Caki2 (cell line): ENCODE measurements around the gene PYCR2. TPM values are rescaled to one million over a fixed set of nuclear protein-coding genes. Genes with fewer than 3 reads are reported as not detected.
"Not testable (repeated sequence)": the region's sequence is repeated elsewhere in the genome, so short reads cannot be mapped to it uniquely, and the experiment has no call there.

ENCODE experiments used
- DNase-seq: peaks from one replicate; pipeline ENCODE4 v3.0.0-alpha.2; 2015; ENCODE audit warnings: low read depth
- in situ Hi-C: cut with HindIII; loops from 2 replicates; pipeline ENCODE4 v1.10.0; 2016; ENCODE audit warnings: low sequenced_read_pairs, low pct_unique_long_range_greater_than_20kb, mixed read lengths
- total RNA-seq: library from RNA; depleted of rRNA; stranded (reverse); fragments of >200 nt; shearing (Covaris generic); gene quantifications from 2 replicates; pipeline ENCODE4 v1.2.3, GENCODE V29; 2014; ENCODE audit warnings: low replicate concordance; rRNA removed

PYCR2 gene
- total RNA-seq = 72.6 and 112 TPM in 2 replicates

- in situ Hi-C loops = no loop called here
These were observed at the start of gene PYCR2 for GRCh38 chr1:225923692-225924555. TSS of gene PYCR2 (minus strand) at chr1:225924250. CDS start at chr1:225924110, 140 bp downstream.

GRCh38 chr1:225973158-225973557, 49.1 kb upstream of the PYCR2 start:
- peak; percentile 63 for DNase-seq
- in situ Hi-C loops = no loop called here

More at GRCh38 chr1:225923692-225924555, at the start of gene PYCR2:
- DNase-seq = peak; percentile 97

- no peak for DNase-seq
- in situ Hi-C loops = no loop called here
These were observed 48.5 kb upstream of the PYCR2 start for GRCh38 chr1:225972344-225973152.

GRCh38 chr1:225970592-225971157, 46.6 kb upstream of the PYCR2 start:
- in situ Hi-C loops, DNase-seq: not testable (repeated sequence)

GRCh38 chr1:225969751-225970150, 45.7 kb upstream of the PYCR2 start:
- DNase-seq, in situ Hi-C loops: not testable (repeated sequence)

GRCh38 chr1:225965231-225965630, 41.2 kb upstream of the PYCR2 start:
- in situ Hi-C loops = no loop called here
- no peak for DNase-seq

GRCh38 chr1:225963735-225964530, 39.9 kb upstream of the PYCR2 start:
- in situ Hi-C loops = no loop called here
- peak; percentile 29 for DNase-seq

GRCh38 chr1:225962440-225962975, 38.5 kb upstream of the PYCR2 start:
- DNase-seq = no peak
- in situ Hi-C loops = no loop called here

- in situ Hi-C loops = no loop called here
- DNase-seq = no peak
These were observed 37.8 kb upstream of the PYCR2 start for GRCh38 chr1:225961659-225962439.

- DNase-seq = no peak
- in situ Hi-C loops = no loop called here
These were observed 34.0 kb upstream of the PYCR2 start for GRCh38 chr1:225958041-225958440.

- no peak for DNase-seq
- in situ Hi-C loops = no loop called here
These were observed 30.7 kb upstream of the PYCR2 start for GRCh38 chr1:225954753-225955152.

- no peak for DNase-seq
- in situ Hi-C loops = no loop called here
These were observed 29.3 kb upstream of the PYCR2 start for GRCh38 chr1:225953315-225953714.

- DNase-seq = no peak
These were observed 27.0 kb upstream of the PYCR2 start for GRCh38 chr1:225950905-225951497.

GRCh38 chr1:225949041-225949440, 25.0 kb upstream of the PYCR2 start:
- no peak for DNase-seq
- in situ Hi-C loops = no loop called here

More at GRCh38 chr1:225950905-225951497, 27.0 kb upstream of the PYCR2 start:
- in situ Hi-C loops = no loop called here

- in situ Hi-C loops = no loop called here
- DNase-seq = no peak
These were observed 22.8 kb upstream of the PYCR2 start for GRCh38 chr1:225946803-225947202.

GRCh38 chr1:225946082-225946620, 22.1 kb upstream of the PYCR2 start:
- no peak for DNase-seq
- in situ Hi-C loops = no loop called here
